DOHH2 (cell line): ENCODE results near the gene SYTL1.

Experiments used
- H3F3A ChIP-seq: fragments of 200-600 bp; sonication (generic), shearing (Covaris generic); 2 replicates; pipeline ENCODE4 v1.6.0; 2016; ENCODE audit warnings: antibody characterized with exemption, mild to moderate bottlenecking; ENCODE audit not compliant: control insufficient read depth, insufficient read depth
- H3K27ac ChIP-seq: fragments of 200-600 bp; sonication (generic); 2 replicates; pipeline ENCODE4 v1.5.1; 2014; ENCODE audit warnings: low read depth, mild to moderate bottlenecking, low read length, moderate library complexity
- H3K27me3 ChIP-seq: fragments of 200-600 bp; sonication (generic); 2 replicates; pipeline ENCODE4 v1.6.1; 2014; ENCODE audit warnings: mild to moderate bottlenecking, low read length, mixed read lengths; ENCODE audit not compliant: control insufficient read depth
- H3K36me3 ChIP-seq: fragments of 200-600 bp; sonication (generic); 2 replicates; pipeline ENCODE4 v1.6.1; 2014; ENCODE audit warnings: mild to moderate bottlenecking, low read length, moderate library complexity, mixed read lengths; ENCODE audit not compliant: control insufficient read depth
- H3K4me1 ChIP-seq: fragments of 200-600 bp; sonication (generic); 2 replicates; pipeline ENCODE4 v1.6.1; 2014; ENCODE audit warnings: mild to moderate bottlenecking, low read length, mixed read lengths; ENCODE audit not compliant: control insufficient read depth
- H3K4me2 ChIP-seq: fragments of 200-600 bp; sonication (generic); 2 replicates; pipeline ENCODE4 v1.6.0; 2014; ENCODE audit warnings: mild to moderate bottlenecking, low read length, moderate library complexity
- H3K4me3 ChIP-seq: fragments of 200-600 bp; sonication (generic); 2 replicates; pipeline ENCODE4 v1.5.1; 2014; ENCODE audit warnings: mild to moderate bottlenecking, low read length, mixed read lengths
- H3K79me2 ChIP-seq: fragments of 200-600 bp; sonication (generic); 2 replicates; pipeline ENCODE4 v1.6.1; 2014; ENCODE audit warnings: mild to moderate bottlenecking, low read length, mixed read lengths; ENCODE audit not compliant: control insufficient read depth
- H3K9me2 ChIP-seq: fragments of 200-600 bp; sonication (generic); replicated peaks from 2 replicates; pipeline ENCODE4 v1.6.1; 2014; ENCODE audit warnings: mild to moderate bottlenecking, low read length, mixed read lengths; ENCODE audit not compliant: control insufficient read depth
- H3K9me3 ChIP-seq: fragments of 200-600 bp; sonication (generic); 2 replicates; pipeline ENCODE4 v1.6.1; 2014; ENCODE audit warnings: antibody characterized with exemption, low read length, mixed read lengths; ENCODE audit not compliant: control insufficient read depth, insufficient read depth
- H4K20me1 ChIP-seq: fragments of 200-600 bp; sonication (generic); 2 replicates; pipeline ENCODE4 v1.6.0; 2014; ENCODE audit warnings: low read depth, mild to moderate bottlenecking, antibody characterized with exemption, low read length, moderate library complexity; ENCODE audit not compliant: control insufficient read depth, insufficient read depth
- EZH2phosphoT487 ChIP-seq: fragments of 200-600 bp; sonication (generic); IDR thresholded peaks from 2 replicates; pipeline ENCODE4 v1.6.1; 2017; ENCODE audit warnings: borderline replicate concordance, mild to moderate bottlenecking, antibody characterized with exemption, low read length, moderate library complexity, mixed read lengths
- TF ChIP-seq, protein P1 (sequence below): fragments of 200-600 bp; sonication (generic); IDR thresholded peaks from one replicate; pipeline ENCODE4 v1.5.1; 2014; ENCODE audit warnings: antibody characterized with exemption, mild to moderate bottlenecking, low read depth, low read length; ENCODE audit not compliant: poor library complexity, severe bottlenecking

The SYTL1 gene

DNA sequence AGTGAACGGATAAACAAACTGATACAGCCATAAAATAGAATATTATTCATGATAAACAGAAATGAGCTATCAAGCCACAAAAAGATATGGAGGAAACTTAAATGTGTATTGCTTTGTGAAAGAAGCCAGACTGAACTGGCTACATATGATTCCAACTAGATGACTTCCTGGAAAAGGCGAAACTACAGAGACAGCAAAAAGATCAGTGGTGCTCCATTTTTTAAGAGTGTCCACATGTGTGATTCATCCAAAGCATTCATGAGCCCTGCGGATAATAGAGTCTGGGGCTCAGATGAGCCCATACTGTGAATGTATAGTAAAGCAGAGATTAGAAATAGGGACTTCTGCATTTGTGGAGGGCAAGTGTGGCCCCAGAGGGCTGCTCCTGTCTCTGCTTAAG, 27.7 kb upstream of the SYTL1 start:
- no peaks in the 10 kb centered on the region for H3K36me3 ChIP-seq
- peaks cover 6% of the 10 kb centered on the region; the same call in 1 of the 2 replicates for H3K4me1 ChIP-seq
- no peak overlapping the region for H3K4me2 ChIP-seq
- no peaks in the 10 kb centered on the region for H3K79me2 ChIP-seq
- H3K27me3 ChIP-seq = no peaks in the 10 kb centered on the region
- H3K27ac ChIP-seq = no peak overlapping the region
- no peaks in the 10 kb centered on the region for H4K20me1 ChIP-seq
- TF ChIP-seq, protein P1, sequence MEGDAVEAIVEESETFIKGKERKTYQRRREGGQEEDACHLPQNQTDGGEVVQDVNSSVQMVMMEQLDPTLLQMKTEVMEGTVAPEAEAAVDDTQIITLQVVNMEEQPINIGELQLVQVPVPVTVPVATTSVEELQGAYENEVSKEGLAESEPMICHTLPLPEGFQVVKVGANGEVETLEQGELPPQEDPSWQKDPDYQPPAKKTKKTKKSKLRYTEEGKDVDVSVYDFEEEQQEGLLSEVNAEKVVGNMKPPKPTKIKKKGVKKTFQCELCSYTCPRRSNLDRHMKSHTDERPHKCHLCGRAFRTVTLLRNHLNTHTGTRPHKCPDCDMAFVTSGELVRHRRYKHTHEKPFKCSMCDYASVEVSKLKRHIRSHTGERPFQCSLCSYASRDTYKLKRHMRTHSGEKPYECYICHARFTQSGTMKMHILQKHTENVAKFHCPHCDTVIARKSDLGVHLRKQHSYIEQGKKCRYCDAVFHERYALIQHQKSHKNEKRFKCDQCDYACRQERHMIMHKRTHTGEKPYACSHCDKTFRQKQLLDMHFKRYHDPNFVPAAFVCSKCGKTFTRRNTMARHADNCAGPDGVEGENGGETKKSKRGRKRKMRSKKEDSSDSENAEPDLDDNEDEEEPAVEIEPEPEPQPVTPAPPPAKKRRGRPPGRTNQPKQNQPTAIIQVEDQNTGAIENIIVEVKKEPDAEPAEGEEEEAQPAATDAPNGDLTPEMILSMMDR = no peak
- TF ChIP-seq EZH2phosphoT487 = no peak
- 0 out of 2 replicates have a peak, but pooled peaks cover 4% of the 10 kb centered on the region for H3F3A ChIP-seq
- no peaks in the 10 kb centered on the region for H3K9me3 ChIP-seq
- H3K9me2 ChIP-seq = no peaks in the 10 kb centered on the region
- H3K4me3 ChIP-seq = no peak overlapping the region

DNA sequence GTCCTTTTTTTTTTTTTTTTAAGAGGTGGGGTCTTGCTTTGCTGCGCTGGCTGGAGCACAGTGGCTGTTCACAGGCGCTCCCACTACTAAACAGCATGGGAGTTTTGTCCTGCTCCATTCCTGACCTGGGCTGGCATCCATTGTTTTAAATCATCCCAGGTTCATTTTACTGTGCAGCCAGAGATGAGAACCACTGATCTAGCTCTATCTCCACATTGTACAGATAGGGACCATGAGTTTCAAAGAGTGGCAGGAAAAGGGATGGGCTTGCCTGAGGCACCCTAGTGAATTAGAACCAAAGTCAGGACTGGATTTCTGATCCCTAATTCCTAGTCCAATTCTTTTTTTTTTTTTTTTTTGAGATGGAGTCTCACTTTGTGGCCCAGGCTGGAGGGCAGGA, 27.1 kb upstream of the SYTL1 start:
- H3F3A ChIP-seq = 0 out of 2 replicates have a peak, but pooled peaks cover 4% of the 10 kb centered on the region
- no peaks in the 10 kb centered on the region for H3K9me3 ChIP-seq
- no peak overlapping the region for H3K27ac ChIP-seq
- H3K4me3 ChIP-seq = no peak overlapping the region
- no peak for TF ChIP-seq EZH2phosphoT487
- TF ChIP-seq, protein P1 = no peak
- H3K4me1 ChIP-seq = peaks cover 6% of the 10 kb centered on the region; the same call in 1 of the 2 replicates
- no peaks in the 10 kb centered on the region for H3K9me2 ChIP-seq
- H3K36me3 ChIP-seq = no peaks in the 10 kb centered on the region
- no peaks in the 10 kb centered on the region for H3K79me2 ChIP-seq
- H3K27me3 ChIP-seq = no peaks in the 10 kb centered on the region
- no peaks in the 10 kb centered on the region for H4K20me1 ChIP-seq
- H3K4me2 ChIP-seq = no peak overlapping the region

DNA sequence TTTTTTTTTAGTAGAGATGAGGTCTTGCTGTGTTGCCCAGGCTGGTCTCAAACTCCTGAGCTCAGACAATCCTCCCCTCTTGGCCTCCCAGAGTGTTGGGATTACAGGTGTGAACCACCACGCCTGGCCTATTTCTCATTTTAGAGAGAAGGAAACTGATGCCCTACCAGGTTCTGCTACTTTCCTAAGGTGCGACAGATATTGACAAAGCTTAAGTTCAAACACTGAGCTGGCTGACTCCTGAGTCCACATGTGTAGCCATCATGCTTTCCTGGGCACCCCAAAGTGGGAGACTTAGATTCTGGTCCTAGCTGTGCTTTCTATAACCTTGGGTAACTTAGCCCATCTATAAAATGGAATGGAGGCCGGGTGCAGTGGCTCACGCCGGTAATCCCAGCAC, 25.0 kb upstream of the SYTL1 start:
- Histone ChIP-seq H3K27me3 (no peaks in the 10 kb centered on the region), H4K20me1 (no peaks in the 10 kb centered on the region), H3K4me3 (no peak overlapping the region), H3F3A (0 out of 2 replicates have a peak, but pooled peaks cover 2% of the 10 kb centered on the region), H3K27ac (no peak overlapping the region), H3K4me2 (no peak overlapping the region), H3K4me1 (peaks cover 14% of the 10 kb centered on the region), H3K9me3 (no peaks in the 10 kb centered on the region), H3K79me2 (no peaks in the 10 kb centered on the region), H3K36me3 (no peaks in the 10 kb centered on the region), H3K9me2 (no peaks in the 10 kb centered on the region)
- TF ChIP-seq, protein P1 = no peak
- no peak for TF ChIP-seq EZH2phosphoT487

DNA sequence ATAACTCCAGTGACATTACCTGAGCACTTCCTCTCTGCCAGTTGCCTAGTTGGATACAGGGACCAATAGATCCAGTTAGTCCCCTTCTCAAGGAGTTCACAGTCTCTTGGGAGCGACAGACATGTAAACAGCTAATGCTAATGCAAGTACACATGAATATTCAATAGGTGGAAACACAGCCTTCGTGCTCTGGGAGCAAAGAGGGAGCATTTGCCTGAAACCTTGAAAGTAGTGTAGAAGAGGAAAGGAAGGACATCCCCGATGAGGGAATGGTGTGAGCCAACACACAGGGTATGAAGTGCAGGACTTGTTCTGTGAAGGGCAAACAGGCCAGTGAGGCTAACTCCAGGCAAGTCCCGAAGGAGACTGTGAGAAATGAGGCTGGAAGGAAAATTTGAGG, 23.7 kb upstream of the SYTL1 start:
- no peak overlapping the region for H3K4me2 ChIP-seq
- H3K27ac ChIP-seq = no peak overlapping the region
- TF ChIP-seq EZH2phosphoT487 = no peak
- TF ChIP-seq, protein P1 = no peak
- H3K36me3 ChIP-seq = peaks cover 7% of the 10 kb centered on the region
- peaks cover 10% of the 10 kb centered on the region for H3K79me2 ChIP-seq
- H3K27me3 ChIP-seq = no peaks in the 10 kb centered on the region; the same call in 1 of the 2 replicates
- H3K9me3 ChIP-seq = no peaks in the 10 kb centered on the region
- H4K20me1 ChIP-seq = no peaks in the 10 kb centered on the region
- H3K9me2 ChIP-seq = no peaks in the 10 kb centered on the region
- H3K4me3 ChIP-seq = no peak overlapping the region
- H3K4me1 ChIP-seq = peaks cover 18% of the 10 kb centered on the region
- H3F3A ChIP-seq = 0 out of 2 replicates have a peak, but pooled peaks cover 2% of the 10 kb centered on the region
